ENCODE measurements around the gene IER3IP1. TPM values are rescaled to one million over a fixed set of nuclear protein-coding genes. Genes with fewer than 3 reads are reported as not detected.

Gene IER3IP1, protein sequence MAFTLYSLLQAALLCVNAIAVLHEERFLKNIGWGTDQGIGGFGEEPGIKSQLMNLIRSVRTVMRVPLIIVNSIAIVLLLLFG
- 22.5 and 35.4 TPM in 2 replicates for total RNA-seq

GRCh38 chr18:47175898-47176575 is at the start of gene IER3IP1:
Gene IER3IP1 (minus strand): TSS chr18:47176364. CDS start chr18:47176277, 87 bp downstream.

GRCh38 chr18:47150029-47150823 is 25.9 kb downstream of the IER3IP1 start, which contains the start of gene HDHD2:
Gene HDHD2 (minus strand): TSS chr18:47150500. CDS start chr18:47136439, 14,061 bp downstream.

Other genes with a start within 250 kb of the IER3IP1 start
- gene ELOA2, start 140.7 kb downstream of the IER3IP1 start, total RNA-seq, result not detected in 2 replicates
- 11.2 and 17.1 TPM in 2 replicates for gene HDHD2, start 25.9 kb downstream of the IER3IP1 start, total RNA-seq
- gene SKOR2, start 75.3 kb upstream of the IER3IP1 start, total RNA-seq, result not detected in 2 replicates